ENCODE data around the gene LCK.
A peak's percentile ranks its signal among the peaks of the same experiment; 100 is the strongest.
"Not testable (repeated sequence)": the region's sequence is repeated elsewhere in the genome, so short reads cannot be mapped to it uniquely, and the experiment has no call there.

LCK gene

GRCh38 chr1:32274646-32275340, 23.7 kb downstream of the LCK start:
- DNase-seq = no peak

- no peak for DNase-seq
Observed at GRCh38 chr1:32275424-32275823, 24.4 kb downstream of the LCK start.

- no peak for DNase-seq
Observed at GRCh38 chr1:32276032-32276782, 25.1 kb downstream of the LCK start.

GRCh38 chr1:32284777-32285176, 33.7 kb downstream of the LCK start:
- not testable (repeated sequence) for DNase-seq

- DNase-seq = no peak
Observed at GRCh38 chr1:32285658-32286057, 34.6 kb downstream of the LCK start.

GRCh38 chr1:32286763-32287162, 35.7 kb downstream of the LCK start:
- DNase-seq = no peak

- no peak for DNase-seq
Observed at GRCh38 chr1:32289256-32289655, 38.2 kb downstream of the LCK start.

- DNase-seq = no peak
Observed at GRCh38 chr1:32291145-32291707, 40.2 kb downstream of the LCK start.

GRCh38 chr1:32291708-32292538, 40.9 kb downstream of the LCK start, which contains the start of gene HDAC1:
HDAC1 (plus strand) TSS chr1:32292083; CDS start chr1:32292170, 87 bp downstream.
- peak; percentile 98 for DNase-seq

- DNase-seq = not testable (repeated sequence)
Observed at GRCh38 chr1:32298211-32298610, 47.1 kb downstream of the LCK start.

- DNase-seq = no peak
Observed at GRCh38 chr1:32299327-32299726, 48.3 kb downstream of the LCK start.

- no peak for DNase-seq
Observed at GRCh38 chr1:32303358-32303757, 52.3 kb downstream of the LCK start.

- DNase-seq = no peak
Observed at GRCh38 chr1:32303997-32304622, 53.0 kb downstream of the LCK start.

- no peak for DNase-seq
Observed at GRCh38 chr1:32305310-32305709, 54.2 kb downstream of the LCK start.

- DNase-seq = no peak
Observed at GRCh38 chr1:32307324-32307723, 56.3 kb downstream of the LCK start.

- DNase-seq = no peak
Observed at GRCh38 chr1:32309960-32310359, 58.9 kb downstream of the LCK start.

- DNase-seq = no peak
Observed at GRCh38 chr1:32311709-32312393, 60.8 kb downstream of the LCK start.

GRCh38 chr1:32316903-32317277, 65.8 kb downstream of the LCK start:
- DNase-seq = no peak

GRCh38 chr1:32318127-32318869, 67.2 kb downstream of the LCK start:
- DNase-seq = no peak

GRCh38 chr1:32321712-32322291, 70.7 kb downstream of the LCK start:
- DNase-seq = no peak

- no peak for DNase-seq
Observed at GRCh38 chr1:32327204-32327603, 76.1 kb downstream of the LCK start.

Data from NCI-H2081 (cell line).